ENCODE measurements around the gene SRRM3. TPM values are rescaled to one million over a fixed set of nuclear protein-coding genes. Genes with fewer than 3 reads are reported as not detected.
"Not testable (repeated sequence)": the region's sequence is repeated elsewhere in the genome, so short reads cannot be mapped to it uniquely, and the experiment has no call there.

SRRM3 gene, protein sequence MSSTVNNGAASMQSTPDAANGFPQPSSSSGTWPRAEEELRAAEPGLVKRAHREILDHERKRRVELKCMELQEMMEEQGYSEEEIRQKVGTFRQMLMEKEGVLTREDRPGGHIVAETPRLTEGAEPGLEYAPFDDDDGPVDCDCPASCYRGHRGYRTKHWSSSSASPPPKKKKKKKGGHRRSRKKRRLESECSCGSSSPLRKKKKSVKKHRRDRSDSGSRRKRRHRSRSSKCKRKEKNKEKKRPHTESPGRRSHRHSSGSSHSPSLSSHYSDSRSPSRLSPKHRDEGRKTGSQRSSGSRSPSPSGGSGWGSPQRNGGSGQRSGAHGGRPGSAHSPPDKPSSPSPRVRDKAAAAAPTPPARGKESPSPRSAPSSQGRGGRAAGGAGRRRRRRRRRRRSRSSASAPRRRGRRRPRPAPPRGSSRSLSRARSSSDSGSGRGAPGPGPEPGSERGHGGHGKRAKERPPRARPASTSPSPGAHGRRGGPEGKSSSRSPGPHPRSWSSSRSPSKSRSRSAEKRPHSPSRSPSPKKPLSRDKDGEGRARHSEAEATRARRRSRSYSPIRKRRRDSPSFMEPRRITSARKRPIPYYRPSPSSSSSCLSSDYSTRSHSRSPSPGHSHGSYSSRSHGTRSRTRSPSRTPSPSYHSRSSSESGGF
- 2.0 TPM for polyA plus RNA-seq (2013, experiment 1 of 2; ENCODE audit: insufficient read length)
- 2.4 TPM for polyA plus RNA-seq (2013, experiment 2 of 2; ENCODE audit: insufficient read length)

DNA sequence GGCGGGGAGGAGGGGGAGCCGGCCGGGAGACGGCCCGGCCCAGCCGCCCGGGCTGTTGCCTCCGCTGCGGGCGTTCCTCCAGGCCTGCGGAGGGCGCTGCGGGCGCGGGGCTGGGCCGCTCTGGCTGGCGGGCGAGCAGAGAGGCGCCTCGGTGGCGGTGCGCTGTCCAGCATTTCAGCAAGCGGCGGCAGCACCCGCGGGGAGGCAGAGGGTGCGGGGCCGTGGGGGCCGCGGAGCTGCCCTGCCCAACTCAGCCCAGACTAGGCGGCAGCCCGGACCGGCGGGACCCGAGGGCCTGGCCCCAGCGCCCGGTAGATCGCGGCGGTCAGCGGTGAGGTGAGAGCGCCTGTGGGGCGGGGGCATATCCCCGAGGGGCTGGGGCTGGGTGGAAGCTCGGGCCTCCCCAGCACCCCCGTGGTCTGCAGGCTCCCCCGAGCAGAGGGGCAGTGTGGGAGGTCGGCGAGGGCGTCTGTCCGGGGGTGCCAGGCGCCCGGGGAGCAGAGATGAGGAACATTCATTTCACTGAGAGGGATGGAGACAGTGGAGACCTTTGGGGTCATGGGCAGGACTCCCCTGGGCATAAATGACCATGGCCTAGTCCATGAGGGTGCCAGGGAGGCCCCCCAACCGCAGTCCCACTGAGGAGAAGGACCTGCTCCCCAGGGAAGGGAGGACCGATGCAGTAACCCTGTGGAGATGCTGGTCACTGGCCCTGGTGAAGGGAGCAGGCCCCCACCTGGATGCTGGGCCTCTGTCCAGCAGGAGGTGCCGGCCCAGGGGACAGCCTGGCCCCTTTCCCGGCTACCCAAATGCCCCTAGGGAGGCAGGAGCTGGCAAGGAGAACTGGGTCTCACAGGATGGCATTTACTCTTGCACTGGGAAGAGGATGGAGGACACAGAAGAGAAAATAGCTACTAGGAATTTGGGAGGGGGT, at the start of gene SRRM3:
SRRM3 (plus strand) TSS at position 165 of the 934 bp plus-strand sequence. CDS start 33,171 bp downstream, outside the sequence.
- DNase-seq: peak; percentile 72

DNA sequence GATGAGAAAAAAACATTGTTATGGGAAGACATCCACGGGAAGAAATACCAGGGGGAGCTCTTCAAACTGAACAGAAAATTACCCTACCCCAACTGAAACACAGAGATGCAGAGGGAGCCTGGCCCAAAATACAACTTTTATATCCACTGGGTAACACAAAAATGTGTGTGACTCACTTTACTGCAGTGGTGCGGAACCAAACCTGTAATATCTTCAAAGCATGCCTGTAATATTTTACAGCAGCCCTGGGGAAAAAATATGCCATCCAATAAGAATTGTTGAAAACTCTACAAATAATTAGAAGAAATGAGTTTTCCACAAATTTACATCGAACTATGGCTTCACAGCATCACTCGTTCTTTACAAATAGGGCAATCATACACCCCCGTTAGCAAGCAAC, 49.8 kb upstream of the SRRM3 start:
- DNase-seq: no peak

DNA sequence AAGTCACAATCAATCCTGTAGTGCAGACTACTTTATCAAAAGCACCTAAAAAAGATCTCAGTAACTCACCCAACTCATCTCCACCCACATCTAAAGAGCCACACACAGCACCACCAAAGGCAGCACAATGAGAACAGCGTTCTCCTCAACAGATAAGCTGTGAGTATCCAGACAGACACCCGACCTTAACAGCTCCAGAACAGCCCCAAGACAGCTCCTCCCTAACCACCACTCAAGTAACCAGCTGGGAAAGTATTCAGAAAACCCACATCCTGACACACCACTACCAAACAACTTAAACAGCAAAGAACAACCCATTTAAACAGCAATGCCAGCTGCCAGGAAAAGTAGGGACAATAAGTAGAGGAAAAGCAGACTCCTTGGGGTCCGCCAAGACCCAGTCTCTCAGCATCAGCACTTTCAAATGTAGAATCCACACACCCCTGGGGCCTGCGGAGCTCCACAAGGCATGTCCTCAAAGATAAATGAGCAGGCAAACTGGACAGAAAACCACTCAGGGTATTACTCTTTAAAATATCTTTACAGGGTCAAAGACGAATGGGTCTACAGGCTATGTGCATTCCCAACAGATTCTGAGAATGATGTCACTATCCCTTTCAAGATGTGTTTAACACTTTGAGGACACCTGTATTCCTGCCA, 48.0 kb upstream of the SRRM3 start:
- DNase-seq: not testable (repeated sequence)

DNA sequence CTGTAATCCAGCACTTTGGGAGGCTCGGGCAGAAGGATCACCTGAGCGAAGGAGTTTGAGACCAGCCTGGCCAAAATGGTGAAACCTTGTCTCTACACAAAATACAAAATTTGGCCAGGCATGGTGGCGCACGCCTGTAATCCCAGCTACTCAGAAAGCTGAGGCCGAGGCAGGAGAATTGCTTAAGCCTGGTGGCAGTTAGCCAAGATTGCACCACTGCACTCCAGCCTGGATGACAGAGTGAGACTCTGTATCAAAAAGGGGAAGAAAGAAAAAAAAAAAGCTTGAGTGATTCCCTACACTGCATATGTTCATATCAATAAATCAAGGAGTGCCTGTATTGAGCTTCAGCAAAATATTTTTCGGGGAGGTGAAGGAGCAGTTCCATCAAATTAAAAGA, 45.8 kb upstream of the SRRM3 start:
- peak; percentile 36 for DNase-seq

DNA sequence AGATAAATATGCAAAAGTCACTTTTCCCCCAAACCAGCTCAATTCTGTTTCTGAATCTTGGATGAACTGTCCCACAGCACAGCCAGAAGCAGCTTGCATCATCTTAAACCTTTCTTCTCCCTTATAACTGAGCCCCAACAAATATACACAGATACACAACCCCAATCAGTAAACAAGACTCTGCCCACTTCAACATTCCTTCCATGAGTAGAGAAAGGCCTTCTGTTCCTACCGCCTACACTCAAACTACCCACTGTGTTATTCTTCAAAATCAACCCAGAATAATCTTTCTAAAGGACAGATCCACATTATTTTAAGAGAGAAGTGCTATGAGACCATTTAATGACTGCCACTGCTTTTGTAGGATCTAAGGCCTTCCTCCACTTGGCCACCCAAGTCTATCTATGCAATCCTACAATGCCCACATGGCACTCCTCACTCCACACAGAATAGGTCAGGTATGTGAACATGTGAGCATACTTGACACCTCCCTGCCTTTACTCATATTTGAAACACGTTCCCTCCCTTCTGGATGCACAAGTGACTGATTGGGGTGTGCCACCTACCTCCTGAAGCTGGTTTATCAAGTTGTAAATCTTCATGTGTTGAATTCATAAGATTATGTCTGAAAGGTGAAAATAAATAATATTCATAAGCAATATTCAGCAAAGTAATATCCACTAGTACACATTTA, 44.6 kb upstream of the SRRM3 start:
- not testable (repeated sequence) for DNase-seq

DNA sequence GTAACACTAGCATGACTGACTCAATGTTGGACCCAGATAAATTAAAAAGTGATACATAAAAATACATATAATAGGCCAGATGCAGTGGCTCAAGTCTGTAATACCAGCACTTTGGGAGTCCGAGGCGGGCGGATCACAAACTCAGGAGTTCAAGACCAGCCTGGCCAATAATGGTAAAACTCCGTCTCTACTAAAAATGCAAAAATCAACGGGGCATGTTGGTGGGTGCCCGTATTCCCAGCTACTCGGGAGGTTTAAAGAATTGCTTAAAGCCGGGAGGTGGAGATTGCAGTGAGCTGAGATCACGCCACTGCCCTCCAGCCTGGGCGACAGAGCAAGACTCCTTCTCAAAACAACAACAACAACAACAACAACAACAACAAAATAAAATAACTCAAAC, 43.3 kb upstream of the SRRM3 start:
- DNase-seq: not testable (repeated sequence)

DNA sequence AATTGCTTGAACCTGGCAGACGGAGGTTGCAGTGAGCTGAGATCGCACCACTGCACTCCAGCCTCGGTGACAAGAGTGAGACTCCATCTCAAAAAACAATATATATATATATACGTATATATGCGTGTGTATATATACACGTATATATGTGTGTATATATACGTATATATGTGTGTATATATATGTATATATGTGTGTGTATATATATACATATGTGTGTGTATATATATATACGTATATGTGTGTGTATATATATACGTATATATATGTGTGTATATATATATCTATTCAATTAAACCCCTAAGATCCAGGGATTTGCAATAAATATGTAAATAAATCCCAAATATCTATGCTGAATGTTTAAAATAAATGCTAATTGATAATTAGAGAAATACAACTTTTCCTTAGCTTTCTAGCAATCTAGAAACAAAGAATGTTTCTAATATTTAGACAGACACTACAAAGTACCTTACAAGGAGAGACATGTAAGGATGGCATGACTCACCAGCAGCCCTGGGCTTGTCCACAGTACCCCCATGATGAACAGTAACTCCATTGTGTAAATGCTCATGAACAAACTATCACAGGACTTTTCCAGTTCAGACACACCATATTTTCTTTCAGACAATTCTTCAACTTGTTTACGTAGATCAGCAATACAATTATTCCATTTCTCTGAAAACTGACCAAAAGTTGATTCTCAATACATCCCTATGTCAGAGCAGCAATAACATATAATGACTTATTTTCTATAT, 39.1 kb upstream of the SRRM3 start:
- DNase-seq: not testable (repeated sequence)

DNA sequence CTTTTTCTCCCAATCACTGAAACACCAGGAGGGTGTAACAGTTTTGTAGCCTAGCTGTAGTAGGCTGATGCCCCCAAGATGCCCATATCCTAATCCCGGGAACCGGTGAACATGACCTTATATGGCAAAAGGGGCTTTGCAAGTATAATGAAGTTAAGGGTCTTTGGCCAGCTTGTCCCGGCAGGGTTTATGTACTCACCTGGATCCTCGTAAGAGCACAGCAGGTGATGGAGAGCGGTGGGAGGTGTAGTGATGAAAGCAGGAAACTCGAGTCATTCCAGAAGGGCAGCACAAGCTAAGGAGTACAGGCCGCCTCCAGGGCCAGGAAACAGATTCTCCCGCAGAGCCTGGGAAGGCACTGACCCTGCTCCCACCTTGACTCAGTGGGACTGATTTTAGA, 37.9 kb upstream of the SRRM3 start:
- not testable (repeated sequence) for DNase-seq

DNA sequence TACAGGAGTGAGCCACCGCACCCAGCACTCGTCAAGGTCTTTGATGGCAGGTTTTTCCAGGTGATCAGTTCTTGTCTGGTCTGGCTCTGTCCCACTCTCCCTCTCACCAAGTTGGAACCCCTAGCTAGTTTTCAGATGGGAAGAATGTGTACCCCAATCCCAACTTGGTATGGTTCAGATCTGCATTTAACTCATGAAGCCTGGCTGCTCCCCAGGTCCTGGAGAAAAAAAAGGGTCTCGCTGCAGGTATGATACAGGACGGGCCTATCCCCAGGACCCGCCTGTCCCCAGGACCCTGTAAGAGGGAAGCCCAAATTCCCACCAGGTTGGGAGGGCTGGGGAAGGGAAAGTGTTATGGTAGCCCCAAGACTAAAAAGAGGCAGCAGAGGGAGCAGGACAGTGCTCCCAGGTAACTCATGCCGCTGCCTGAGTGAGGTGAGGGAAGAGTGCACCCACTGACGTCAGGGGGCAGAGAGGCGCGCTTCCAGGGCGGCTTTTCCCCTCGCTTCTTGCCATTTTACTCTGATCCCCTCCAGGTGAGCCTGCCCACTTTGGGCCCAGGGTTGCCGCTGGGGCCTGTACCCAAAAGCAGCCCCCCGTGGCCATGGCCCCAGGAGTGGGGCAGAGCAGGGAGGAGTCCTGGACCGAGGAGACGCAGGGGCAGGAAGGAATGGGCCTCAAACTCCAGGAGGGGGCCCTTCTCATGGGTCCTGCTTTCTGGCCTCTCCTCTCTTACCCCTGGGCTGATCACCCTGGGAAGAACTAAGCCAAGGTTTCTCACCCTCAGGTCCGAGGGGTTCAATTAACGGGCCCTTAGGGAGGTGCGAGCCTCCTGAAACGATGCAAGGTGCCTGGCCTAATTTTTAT, 36.4 kb upstream of the SRRM3 start:
- no peak for DNase-seq

DNA sequence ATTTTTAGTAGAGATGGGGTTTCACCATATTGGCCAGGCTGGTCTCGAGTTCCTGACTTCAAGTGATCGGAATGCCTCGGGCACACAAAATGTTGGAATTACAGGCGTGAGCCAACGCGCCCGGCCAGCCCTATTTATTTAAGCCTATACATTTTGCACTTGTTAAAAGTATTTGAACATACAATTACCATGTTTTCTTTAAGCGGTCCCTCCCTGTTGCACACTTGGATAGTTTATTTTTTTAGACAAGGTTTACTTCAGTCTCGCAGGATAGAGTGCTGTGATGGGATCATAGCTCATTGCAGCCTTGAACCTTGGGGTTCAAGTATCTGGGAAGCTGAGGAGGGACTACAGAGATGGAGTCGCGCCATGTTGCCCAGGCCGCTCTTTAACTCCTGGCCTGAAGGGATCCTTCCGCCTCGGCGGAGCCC, 35.7 kb upstream of the SRRM3 start:
- DNase-seq: no peak

DNA sequence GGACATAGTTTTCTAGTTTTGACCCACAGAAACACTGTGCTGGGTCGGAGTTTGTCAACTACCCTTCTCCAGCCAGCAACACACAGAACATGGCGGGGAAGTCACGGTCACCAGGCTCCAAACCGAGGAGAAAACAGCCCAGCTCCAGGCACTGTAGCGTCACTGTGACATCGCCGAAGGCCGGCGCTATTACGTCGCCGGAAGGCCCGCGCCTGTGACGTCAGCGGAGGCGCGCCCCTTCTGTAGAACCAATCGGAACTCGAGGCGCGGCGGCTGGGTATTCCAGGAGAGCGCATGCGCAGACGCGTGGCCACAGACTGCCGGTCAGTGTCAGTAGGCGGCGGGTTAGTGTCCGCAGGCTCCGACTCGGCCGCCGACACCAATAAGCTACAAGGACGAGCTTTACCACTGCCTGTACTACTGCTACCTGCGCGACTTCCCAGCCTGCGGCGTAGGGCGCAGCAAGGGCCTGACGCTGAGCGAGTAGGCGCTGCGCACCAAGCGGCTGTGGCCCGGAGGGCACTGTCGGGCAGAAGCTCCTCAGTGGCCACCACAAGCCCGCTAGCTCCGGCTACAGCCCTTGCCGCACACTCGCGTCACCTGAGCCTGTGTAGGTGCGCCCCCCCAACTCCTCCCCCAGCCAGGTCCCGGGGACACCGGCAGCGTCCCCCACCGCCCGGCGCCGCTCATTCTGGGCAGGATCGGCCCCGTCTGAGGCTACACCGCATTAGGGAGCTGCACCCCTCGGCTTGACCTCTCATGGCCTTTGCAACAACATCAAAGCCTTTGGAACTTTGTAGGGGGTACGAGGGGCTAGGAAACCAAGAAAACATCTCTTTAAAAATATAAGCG, 35.1 kb upstream of the SRRM3 start:
- DNase-seq: peak; percentile 93

DNA sequence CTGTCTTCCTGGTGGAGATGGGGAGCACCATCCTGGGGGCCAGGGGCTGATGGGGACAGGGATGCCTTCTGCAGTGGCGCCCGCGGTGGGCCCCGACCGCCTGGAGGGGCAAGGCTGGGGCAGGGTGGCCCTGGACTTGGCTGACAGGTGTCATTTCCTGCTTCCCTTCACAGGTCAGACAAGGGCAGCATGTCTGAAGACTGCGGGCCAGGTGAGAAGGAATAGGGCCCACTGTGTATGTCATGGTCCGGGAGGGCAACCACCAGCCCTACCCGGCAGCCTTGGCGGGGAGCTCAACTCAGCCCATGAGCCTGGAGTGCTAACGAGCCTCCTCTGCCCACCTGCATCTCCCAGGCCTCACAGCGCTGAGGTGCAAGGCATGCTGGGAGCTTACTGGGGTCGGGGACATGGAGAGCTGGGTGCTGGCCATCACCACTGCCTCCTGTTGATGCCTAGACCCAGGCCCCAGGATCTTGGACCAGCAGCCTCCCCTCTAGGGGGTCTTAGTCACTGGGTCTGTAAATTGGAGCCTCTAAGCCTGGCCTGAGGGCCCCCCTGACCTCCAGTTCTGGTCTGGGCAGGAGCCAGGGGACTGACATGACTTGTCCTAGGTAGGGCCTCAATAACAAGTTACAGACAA, 28.0 kb upstream of the SRRM3 start:
- DNase-seq: no peak

DNA sequence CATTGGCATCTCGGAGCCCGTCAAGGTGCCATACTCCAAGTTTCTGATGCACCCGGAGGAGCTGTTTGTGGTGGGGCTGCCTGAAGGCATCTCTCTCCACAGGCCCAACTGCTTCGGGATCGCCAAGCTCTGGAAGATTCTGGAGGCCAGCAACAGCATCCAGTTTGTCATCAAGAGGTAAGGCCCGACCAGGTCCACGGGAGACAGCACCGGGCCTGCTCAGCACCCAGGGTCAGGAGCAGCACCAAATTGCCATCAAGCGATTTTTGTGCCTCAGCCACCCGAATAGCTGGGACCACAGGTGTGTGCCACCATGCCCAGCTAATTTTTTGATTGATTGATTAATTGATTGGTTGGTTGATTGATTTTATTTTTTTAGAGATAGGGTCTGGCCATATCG, 24.7 kb upstream of the SRRM3 start:
- DNase-seq: not testable (repeated sequence)

DNA sequence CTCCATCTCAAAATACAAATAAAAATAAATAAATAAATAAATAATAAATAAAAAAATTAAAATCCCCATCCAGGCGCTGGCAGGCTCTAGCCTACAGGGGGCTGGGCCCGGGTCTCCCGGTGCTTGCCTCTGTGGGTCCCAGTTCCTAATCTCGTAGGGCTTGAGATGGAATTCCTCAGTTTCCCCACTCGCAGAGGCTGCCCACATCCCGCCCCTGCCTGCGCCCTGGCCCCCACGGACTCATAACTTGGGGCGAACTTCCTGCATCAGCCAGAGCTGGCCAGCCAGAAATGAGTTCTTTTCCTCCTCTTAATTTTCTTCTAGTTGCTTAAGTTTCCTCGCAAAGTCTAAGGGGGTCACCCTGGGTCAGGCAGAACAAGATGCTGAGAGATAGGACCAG, 22.0 kb upstream of the SRRM3 start:
- DNase-seq: no peak

DNA sequence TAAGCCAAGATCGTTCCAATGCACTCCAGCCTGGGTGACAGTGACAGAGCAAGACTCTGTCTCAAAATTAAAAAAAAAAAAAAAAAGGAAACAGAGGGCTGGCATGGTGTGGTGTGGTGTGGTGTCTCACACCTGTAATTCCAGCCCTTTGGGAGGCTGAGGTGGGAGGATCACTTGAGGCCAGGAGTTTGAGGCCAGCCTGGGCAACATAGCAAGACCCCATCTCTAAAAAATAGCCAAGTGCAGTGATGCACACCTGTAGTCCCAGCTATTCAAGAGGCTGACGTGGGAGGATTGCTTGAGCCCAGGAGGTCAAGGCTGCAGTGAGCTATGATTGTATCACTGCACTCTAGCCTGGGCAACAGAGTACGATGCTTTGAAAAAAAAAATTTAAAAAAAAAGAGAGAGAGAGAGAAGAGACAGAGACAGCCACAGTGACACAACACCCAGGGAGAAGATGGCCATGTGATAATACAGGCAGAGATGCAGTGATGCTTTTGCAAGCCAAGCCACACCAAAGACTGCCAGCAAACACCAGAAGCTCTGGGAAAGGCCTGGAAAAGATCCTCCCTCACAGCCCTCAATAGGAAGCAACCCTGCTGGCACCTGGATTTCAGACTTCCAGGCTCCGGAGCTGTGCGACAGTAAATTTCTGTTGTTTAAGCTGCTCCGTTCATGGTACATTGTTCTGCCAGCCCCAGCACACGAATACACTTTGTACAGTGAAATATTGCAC, 19.3 kb upstream of the SRRM3 start:
- DNase-seq: no peak

DNA sequence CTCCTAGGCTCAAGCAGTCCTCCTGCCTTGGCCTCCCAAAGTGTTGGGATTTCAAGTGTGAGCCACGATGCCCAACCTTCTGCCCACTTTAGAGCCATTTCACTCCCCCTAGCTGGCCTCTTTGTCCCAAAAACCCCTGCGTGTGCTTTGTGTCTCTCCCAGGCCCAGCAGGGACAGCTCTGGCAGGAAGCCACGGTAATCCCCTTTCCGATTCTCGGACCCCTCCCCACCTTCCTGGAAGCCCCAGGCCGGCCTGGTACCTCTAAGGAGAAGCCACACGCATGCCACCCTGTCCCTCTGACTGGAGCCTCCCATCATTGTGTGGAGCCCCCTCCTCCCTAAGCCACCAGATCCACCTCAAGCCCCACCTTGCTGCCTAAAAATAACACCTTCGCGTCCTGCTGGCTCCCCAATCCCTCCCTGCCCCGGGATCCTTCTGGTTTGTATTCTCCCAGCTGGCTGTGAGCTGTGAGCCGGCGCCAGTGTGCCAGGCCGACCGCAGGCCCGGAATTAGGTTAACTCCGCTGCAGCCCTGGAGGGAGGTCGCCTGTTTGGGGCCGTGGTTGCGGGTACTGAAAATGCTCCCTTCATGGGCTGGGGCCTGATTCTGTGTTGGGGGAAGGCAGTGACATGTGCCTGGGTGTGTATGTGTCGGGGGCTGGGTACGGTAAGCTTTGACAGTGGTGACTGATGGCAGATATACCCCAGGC, 16.4 kb upstream of the SRRM3 start:
- DNase-seq: no peak

DNA sequence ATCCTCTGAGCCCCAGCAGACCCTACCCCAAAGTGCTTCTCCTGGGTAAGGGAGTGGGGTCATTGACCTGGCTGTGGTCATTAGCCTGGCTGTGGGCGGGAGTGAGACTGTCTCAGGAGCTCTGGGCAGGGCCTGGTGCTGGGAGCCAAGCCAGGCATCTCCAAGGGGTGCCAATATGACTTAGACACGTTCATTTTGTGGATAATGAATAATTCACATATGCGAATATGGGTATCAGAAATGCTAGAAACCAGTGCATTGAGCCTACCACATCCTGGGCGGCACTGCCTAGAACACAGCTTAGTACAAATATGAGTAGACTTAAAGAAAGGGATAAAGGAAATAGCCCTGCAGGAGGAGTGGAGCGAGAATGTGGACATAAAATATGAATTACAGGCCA, 14.4 kb upstream of the SRRM3 start:
- no peak for DNase-seq
